ENCODE data around the gene PRSS33.

Gene PRSS33

GRCh38 chr16:2818272-2818876 lies 31.0 kb upstream of the PRSS33 start:
- Histone ChIP-seq H3K9me3 (no peaks in the 10 kb centered on the region), H3K36me3 (no peaks in the 10 kb centered on the region), H3K4me1 (no peaks in the 10 kb centered on the region), H3K4me3 (ENCODE audit: low read depth, low read length) (no peak overlapping the region), H3K27me3 (no peaks in the 10 kb centered on the region)
- no peak for DNase-seq
- no peak for TF ChIP-seq CTCF (IDR thresholded peaks at IDR 0.05; ENCODE audit: low read depth, low read length)

- H3K36me3 ChIP-seq = no peaks in the 10 kb centered on the region
- H3K9me3 ChIP-seq = no peaks in the 10 kb centered on the region
- TF ChIP-seq CTCF (IDR thresholded peaks at IDR 0.05; ENCODE audit: low read depth, low read length) = no peak
- H3K4me3 ChIP-seq (ENCODE audit: low read depth, low read length) = no peak overlapping the region
- H3K27me3 ChIP-seq = no peaks in the 10 kb centered on the region
- H3K4me1 ChIP-seq = no peaks in the 10 kb centered on the region
- no peak for DNase-seq
Observed at GRCh38 chr16:2817340-2818271, 30.2 kb upstream of the PRSS33 start.

- Histone ChIP-seq H3K36me3 (no peaks in the 10 kb centered on the region), H3K4me3 (ENCODE audit: low read depth, low read length) (no peak within 1 kb of the TSS), H3K9me3 (no peaks in the 10 kb centered on the region), H3K4me1 (no peaks in the 10 kb centered on the region), H3K27me3 (0 out of 2 replicates have a peak, but pooled peaks cover 3% of the 10 kb centered on the region)
- no peak for DNase-seq
- TF ChIP-seq CTCF (IDR thresholded peaks at IDR 0.05; ENCODE audit: low read depth, low read length) = no peak
Observed at GRCh38 chr16:2816751-2817339, 29.5 kb upstream of the PRSS33 start, which contains the start of gene PRSS21. Gene PRSS21, plus strand, starts transcription at chr16:2817237. Its CDS starts 32 bp downstream, at chr16:2817269.

- Histone ChIP-seq H3K36me3 (no peaks in the 10 kb centered on the region), H3K9me3 (no peaks in the 10 kb centered on the region), H3K27me3 (0 out of 2 replicates have a peak, but pooled peaks cover 3% of the 10 kb centered on the region), H3K4me1 (no peaks in the 10 kb centered on the region), H3K4me3 (ENCODE audit: low read depth, low read length) (no peak overlapping the region)
- no peak for DNase-seq
- no peak for TF ChIP-seq CTCF (IDR thresholded peaks at IDR 0.05; ENCODE audit: low read depth, low read length)
Observed at GRCh38 chr16:2815299-2815771, 28.0 kb upstream of the PRSS33 start.

- Histone ChIP-seq H3K4me3 (ENCODE audit: low read depth, low read length) (no peak overlapping the region), H3K36me3 (no peaks in the 10 kb centered on the region), H3K27me3 (peaks cover 7% of the 10 kb centered on the region), H3K4me1 (no peaks in the 10 kb centered on the region), H3K9me3 (no peaks in the 10 kb centered on the region)
- no peak for DNase-seq
- no peak for TF ChIP-seq CTCF (IDR thresholded peaks at IDR 0.05; ENCODE audit: low read depth, low read length)
Observed at GRCh38 chr16:2814551-2815298, 27.4 kb upstream of the PRSS33 start.
